GM18873 (cell line): ENCODE results near the gene ALX4.

Source experiments
- ATAC-seq: cut with Tn5 transposase; IDR thresholded peaks from one replicate; pipeline ENCODE4 v1.9.1; 2021; ENCODE audit warnings: mild to moderate bottlenecking, moderate library complexity, moderate number of reproducible peaks; ENCODE audit not compliant: unreplicated experiment, low FRiP score

The ALX4 gene

GRCh38 chr11:44335919-44336318 is 26.0 kb upstream of the ALX4 start:
- no peak for ATAC-seq

- ATAC-seq, result no peak
Measured at GRCh38 chr11:44335052-44335760, 25.3 kb upstream of the ALX4 start.

- ATAC-seq, result no peak
Measured at GRCh38 chr11:44334356-44335004, 24.5 kb upstream of the ALX4 start.

- no peak for ATAC-seq
Measured at GRCh38 chr11:44333271-44334218, 23.6 kb upstream of the ALX4 start.

GRCh38 chr11:44332665-44333064 is 22.7 kb upstream of the ALX4 start:
- ATAC-seq, result no peak

GRCh38 chr11:44329472-44330230 is 19.7 kb upstream of the ALX4 start:
- no peak for ATAC-seq

- no peak for ATAC-seq
Measured at GRCh38 chr11:44328138-44328660, 18.3 kb upstream of the ALX4 start.

GRCh38 chr11:44327730-44328129 is 17.8 kb upstream of the ALX4 start:
- no peak for ATAC-seq

GRCh38 chr11:44326615-44327475 is 16.9 kb upstream of the ALX4 start:
- ATAC-seq, result no peak

GRCh38 chr11:44325698-44326097 is 15.8 kb upstream of the ALX4 start:
- no peak for ATAC-seq

GRCh38 chr11:44324749-44325525 is 15.0 kb upstream of the ALX4 start:
- ATAC-seq, result no peak

GRCh38 chr11:44324222-44324621 is 14.3 kb upstream of the ALX4 start:
- no peak for ATAC-seq

- no peak for ATAC-seq
Measured at GRCh38 chr11:44322243-44322642, 12.3 kb upstream of the ALX4 start.

GRCh38 chr11:44321059-44321458 is 11.1 kb upstream of the ALX4 start:
- ATAC-seq, result no peak

GRCh38 chr11:44320289-44320973 is 10.5 kb upstream of the ALX4 start:
- ATAC-seq, result no peak

- no peak for ATAC-seq
Measured at GRCh38 chr11:44319552-44320288, 9.8 kb upstream of the ALX4 start.

- no peak for ATAC-seq
Measured at GRCh38 chr11:44319170-44319551, 9.2 kb upstream of the ALX4 start.
